SK-N-SH (cell line): ENCODE results near the gene RANBP10. TPM values are rescaled to one million over a fixed set of nuclear protein-coding genes. Genes with fewer than 3 reads are reported as not detected.
A peak's percentile ranks its signal among the peaks of the same experiment; 100 is the strongest.

Source experiments
- CTCF ChIA-PET: fragments of 300-600, 350-600 bp; formaldehyde crosslinking; extraction: SDS; loops from one replicate; lab custom pipeline; 2021; lab: Yijun Ruan, JAX
- POLR2A ChIA-PET: fragments of 350-600 bp; sonication (Branson Sonifier 250); formaldehyde crosslinking; extraction: SDS; loops from one replicate; lab custom pipeline; 2020; ENCODE audit warnings: antibody characterized with exemption, inconsistent platforms; lab: Yijun Ruan, JAX
- DNase-seq: peaks from one replicate; pipeline ENCODE4 v3.0.0; 2012
- H2AFZ ChIP-seq: fragments of 200-600 bp; sonication (generic); 2 replicates; pipeline ENCODE4 v1.8.1; 2016; ENCODE audit warnings: antibody characterized with exemption, mild to moderate bottlenecking, low read depth
- H3F3A ChIP-seq: fragments of 200-600 bp; sonication (generic); replicated peaks from 2 replicates; pipeline ENCODE3; 2016; ENCODE audit warnings: antibody characterized with exemption, mild to moderate bottlenecking; ENCODE audit not compliant: insufficient read depth
- H3K27ac ChIP-seq, 2 experiments: fragments of 200-500 bp in 1 of 2; fragments of 200-600 bp in 1 of 2; sonication (Bioruptor generic) in 1 of 2; sonication (generic), shearing (Covaris generic) in 1 of 2; 2 replicates each; pipeline versions ENCODE4 v1.5.1 to v1.6.1; 2014 to 2016; ENCODE audit warnings: low read depth in 2 of 2, inconsistent platforms in 1 of 2, low read length in 1 of 2, mild to moderate bottlenecking in 1 of 2, mixed read lengths in 1 of 2
- H3K27me3 ChIP-seq: fragments of 200-600 bp; sonication (generic), shearing (Covaris generic); 2 replicates; pipeline ENCODE4 v1.6.1; 2016; ENCODE audit warnings: mixed run types; ENCODE audit not compliant: insufficient read depth
- H3K36me3 ChIP-seq, 2 experiments: fragments of 200-500 bp in 1 of 2; fragments of 200-600 bp in 1 of 2; sonication (Bioruptor generic) in 1 of 2; sonication (generic) in 1 of 2; replicated peaks in 1 of 2; 2 replicates each; pipeline versions ENCODE3 to v1.5.1; 2014 to 2016; ENCODE audit warnings: low read length in 1 of 2, mild to moderate bottlenecking in 1 of 2; ENCODE audit not compliant: insufficient read depth in 2 of 2, control insufficient read depth in 1 of 2
- H3K4me1 ChIP-seq, 2 experiments: fragments of 200-500 bp in 1 of 2; fragments of 200-600 bp in 1 of 2; sonication (Bioruptor generic) in 1 of 2; sonication (generic), shearing (Covaris generic) in 1 of 2; 2 replicates each; pipeline versions ENCODE4 v1.5.1 to v1.6.1; 2014 to 2016; ENCODE audit warnings: low read depth in 1 of 2, low read length in 1 of 2, mixed run types in 1 of 2; ENCODE audit not compliant: insufficient read depth in 2 of 2, control insufficient read depth in 1 of 2
- H3K4me2 ChIP-seq: fragments of 200-600 bp; sonication (generic), shearing (Covaris generic); 2 replicates; pipeline ENCODE4 v1.6.1; 2017; ENCODE audit warnings: mixed run types
- H3K4me3 ChIP-seq, 2 experiments: fragments of 200-500 bp in 1 of 2; fragments of 200-600 bp in 1 of 2; sonication (Bioruptor generic) in 1 of 2; sonication (generic), shearing (Covaris generic) in 1 of 2; 2 replicates each; pipeline versions ENCODE4 v1.5.1 to v1.8.1; 2014 to 2016; ENCODE audit warnings: low read depth in 2 of 2, inconsistent platforms in 1 of 2, low read length in 1 of 2, mild to moderate bottlenecking in 1 of 2, mixed read lengths in 1 of 2, moderate library complexity in 1 of 2
- H3K79me2 ChIP-seq: fragments of 200-600 bp; sonication (generic); 2 replicates; pipeline ENCODE4 v1.8.1; 2017; ENCODE audit warnings: mild to moderate bottlenecking; ENCODE audit not compliant: insufficient read depth
- H3K9ac ChIP-seq: fragments of 200-600 bp; sonication (generic); 2 replicates; pipeline ENCODE4 v1.6.1; 2017; ENCODE audit warnings: mixed run types
- H3K9me2 ChIP-seq: fragments of 200-600 bp; sonication (generic); 2 replicates; pipeline ENCODE4 v1.6.1; 2017; ENCODE audit warnings: mixed run types
- H3K9me3 ChIP-seq: fragments of 200-600 bp; sonication (generic); 2 replicates; pipeline ENCODE4 v1.6.1; 2017; ENCODE audit warnings: mixed run types, mild to moderate bottlenecking, moderate library complexity
- H4K20me1 ChIP-seq: fragments of 200-600 bp; sonication (generic); 2 replicates; pipeline ENCODE4 v1.6.1; 2017; ENCODE audit warnings: mild to moderate bottlenecking, mixed run types; ENCODE audit not compliant: insufficient read depth
- CHD2 ChIP-seq: fragments of 150-350 bp; IDR thresholded peaks from 2 replicates; pipeline ENCODE4 v1.6.1; 2018; ENCODE audit warnings: low read length; ENCODE audit not compliant: partially characterized antibody
- CTCF ChIP-seq: fragments of 200-600 bp; sonication (generic); IDR thresholded peaks from 2 replicates; pipeline ENCODE4 v1.6.1; 2017; ENCODE audit warnings: antibody characterized with exemption, mild to moderate bottlenecking, moderate library complexity
- FOXM1 ChIP-seq: IDR thresholded peaks from 2 replicates; pipeline ENCODE4 v1.4.0; 2012; ENCODE audit warnings: low read depth, mild to moderate bottlenecking
- GABPA ChIP-seq: IDR thresholded peaks from 2 replicates; pipeline ENCODE4 v1.4.0; 2012; ENCODE audit warnings: low read depth, mild to moderate bottlenecking
- MAX ChIP-seq: IDR thresholded peaks from 2 replicates; pipeline ENCODE4 v1.4.0; 2012; ENCODE audit warnings: low read depth
- MEF2A ChIP-seq: IDR thresholded peaks from 2 replicates; pipeline ENCODE4 v1.4.0; 2012; ENCODE audit warnings: low read depth, borderline replicate concordance
- NFIC ChIP-seq: IDR thresholded peaks from 2 replicates; pipeline ENCODE4 v1.4.0; 2012; ENCODE audit warnings: borderline replicate concordance
- PBX3 ChIP-seq: IDR thresholded peaks from 2 replicates; pipeline ENCODE4; 2012
- POLR2AphosphoS5 ChIP-seq: IDR thresholded peaks from 2 replicates; pipeline ENCODE4 v1.6.1; 2012; ENCODE audit warnings: low read depth, low read length
- RXRA ChIP-seq: IDR thresholded peaks from 2 replicates; pipeline ENCODE4 v1.4.0; 2012; ENCODE audit warnings: low read depth, mild to moderate bottlenecking, borderline replicate concordance
- TCF12 ChIP-seq: IDR thresholded peaks from 2 replicates; pipeline ENCODE4 v1.4.0; 2012
- TEAD4 ChIP-seq: IDR thresholded peaks from 2 replicates; pipeline ENCODE4 v1.4.0; 2012; ENCODE audit warnings: mild to moderate bottlenecking, borderline replicate concordance; ENCODE audit not compliant: insufficient read depth
- WGBS: methylation state at CpG from one replicate; pipeline ENCODE4 v1.1.6; 2017; ENCODE audit warnings: low lambda C conversion rate; 5-methylcytosine and 5-hydroxymethylcytosine counted together
- polyA plus RNA-seq, 3 experiments: library from polyadenylated mRNA; depleted of rRNA; stranded (reverse); fragments of >200 nt; gene quantifications; 2 replicates each; pipeline ENCODE4 v1.2.3, GENCODE V29; 2012

RANBP10 gene
- polyA plus RNA-seq, 1 of the 3 experiments (the other 2 are of a cell fraction) = 12.1 TPM

GRCh38 chr16:67804853-67805542 lies 1.4 kb downstream of the RANBP10 start:
- H3K9me2 ChIP-seq = no peaks in the 10 kb centered on the region
- no peaks in the 10 kb centered on the region; the same call in 1 of the 2 replicates for H4K20me1 ChIP-seq
- H3K36me3 ChIP-seq = peaks cover 8% of the 10 kb centered on the region in 2 experiments
- no peak for TF ChIP-seq POLR2AphosphoS5
- no peak for TF ChIP-seq CTCF
- TF ChIP-seq PBX3 = no peak
- TF ChIP-seq MAX = no peak
- no peak for TF ChIP-seq FOXM1
- TF ChIP-seq GABPA = no peak
- no peak for TF ChIP-seq CHD2
- no peak for TF ChIP-seq RXRA
- no peak for TF ChIP-seq MEF2A
- TF ChIP-seq NFIC = no peak
- TF ChIP-seq, all 33 proteins: peak for 0
- Histone ChIP-seq H3K4me2 (peak overlapping the region; percentile 95), H3F3A (no peaks in the 10 kb centered on the region), H3K27ac (no peak overlapping the region), H3K27me3 (no peaks in the 10 kb centered on the region), H3K4me3 (peak overlapping the region; percentile 78 to 83), H3K4me1 (peaks cover 6 to 11% of the 10 kb centered on the region in 2 experiments; a peak in 1 of 4 replicates), H2AFZ (no peak overlapping the region), H3K9me3 (no peaks in the 10 kb centered on the region), H3K79me2 (peaks cover 59% of the 10 kb centered on the region), H3K9ac (peak overlapping the region; percentile 86)
- no peak for DNase-seq
- POLR2A ChIA-PET = no interaction called here
- 88% methylated on average over 4 of the region's 4 CpGs for WGBS
- CTCF ChIA-PET = interaction anchor here (6.3 kb wide), 1 partner anchor 11 kb away, joined by 42 read pairs; no protein-coding TSS in a partner anchor

- no peaks in the 10 kb centered on the region for H3K9me3 ChIP-seq
- no peak overlapping the region for H2AFZ ChIP-seq
- DNase-seq = no peak
- H3K4me1 ChIP-seq = peaks cover 6 to 11% of the 10 kb centered on the region in 2 experiments; a peak in 1 of 4 replicates
- TF ChIP-seq TEAD4 (no peak), MAX (no peak), POLR2AphosphoS5 (no peak), TCF12 (no peak), PBX3 (no peak), MEF2A (no peak)
- H3K27ac ChIP-seq = no peak overlapping the region
- H3K9me2 ChIP-seq = no peaks in the 10 kb centered on the region
- H4K20me1 ChIP-seq = no peaks in the 10 kb centered on the region; the same call in 1 of the 2 replicates
- H3K4me3 ChIP-seq = no peak overlapping the region
- ChIA-PET CTCF (interaction anchor here (0.6 to 6.3 kb wide), 2 partner anchors 12 to 31 kb away, joined by 3 to 42 read pairs; no protein-coding TSS in a partner anchor), POLR2A (no interaction called here)
- peaks cover 8% of the 10 kb centered on the region in 2 experiments for H3K36me3 ChIP-seq
- H3K27me3 ChIP-seq = no peaks in the 10 kb centered on the region
- H3K4me2 ChIP-seq = no peak overlapping the region
- H3K9ac ChIP-seq = no peak overlapping the region
- H3K79me2 ChIP-seq = peaks cover 66% of the 10 kb centered on the region
- H3F3A ChIP-seq = no peaks in the 10 kb centered on the region
- 88% methylated on average over 3 of the region's 3 CpGs for WGBS
Observed at GRCh38 chr16:67803894-67804293, 2.5 kb downstream of the RANBP10 start.
